Endothelial cell of umbilical vein (primary cell): Measurements from ENCODE around the gene CEP57L1. TPM values are rescaled to one million over a fixed set of nuclear protein-coding genes. Genes with fewer than 3 reads are reported as not detected.

Experiments
- BruUV-seq: library from RNA; stranded (reverse); fragments of 400-500 nt; replicated peaks from 2 replicates; lab custom pipeline; 2021; lab: Mats Ljungman, UMichigan
- CTCF ChIA-PET: fragments of 300-600, 350-600 bp; sonication (Branson Sonifier 250); formaldehyde crosslinking; loops from one replicate; lab custom pipeline; 2021; ENCODE audit warnings: antibody characterized with exemption, inconsistent platforms; lab: Charles Lee
- POLR2A ChIA-PET: fragments of 300-600, 350-600 bp; sonication (Branson Sonifier 250); formaldehyde crosslinking; loops from one replicate; lab custom pipeline; 2021; ENCODE audit warnings: antibody characterized with exemption, inconsistent platforms; lab: Charles Lee
- DNase-seq: peaks from one replicate; pipeline ENCODE4 v3.0.0-alpha.2; 2011; ENCODE audit warnings: low read depth, low spot score
- FAIRE-seq: peaks from 2 replicates; lab custom pipeline; 2011; peaks lifted over from hg19 to GRCh38; lab: Jason Lieb, UNC
- H2AFZ ChIP-seq: 2 replicates; pipeline ENCODE4 v1.6.0; 2012; ENCODE audit warnings: low read depth, low read length, control low read depth, inconsistent platforms
- H3K27ac ChIP-seq: 2 replicates; pipeline ENCODE4 v1.5.1; 2011; ENCODE audit warnings: low read depth, mild to moderate bottlenecking, control low read depth, low read length, moderate library complexity; ENCODE audit not compliant: insufficient read depth
- H3K27me3 ChIP-seq, 2 experiments: 2 replicates each; pipeline versions ENCODE4 v1.6.0 to v1.6.1; 2011; ENCODE audit warnings: low read length in 2 of 2, mixed read lengths in 1 of 2; ENCODE audit not compliant: control insufficient read depth in 2 of 2, insufficient read depth in 2 of 2
- H3K36me3 ChIP-seq, 2 experiments: 2 replicates in 1 of 2; 3 replicates in 1 of 2; pipeline ENCODE4 v1.5.1; 2011; ENCODE audit warnings: low read length in 2 of 2, mild to moderate bottlenecking in 1 of 2, moderate library complexity in 1 of 2; ENCODE audit not compliant: control insufficient read depth in 2 of 2, insufficient read depth in 2 of 2; ENCODE audit errors: extremely low read depth in 1 of 2
- H3K4me1 ChIP-seq: 3 replicates; pipeline ENCODE4 v1.5.1; 2011; ENCODE audit warnings: mild to moderate bottlenecking, low read length; ENCODE audit not compliant: control insufficient read depth, insufficient read depth; ENCODE audit errors: extremely low read depth
- H3K4me2 ChIP-seq: 2 replicates; pipeline ENCODE4 v1.6.1; 2011; ENCODE audit warnings: low read length, control low read depth, mixed read lengths; ENCODE audit not compliant: insufficient read depth
- H3K4me3 ChIP-seq, 3 experiments: fragments of 200-600 bp in 1 of 3; sonication (generic), shearing (Covaris generic) in 1 of 3; replicated peaks in 1 of 3; 2 replicates each; pipeline ENCODE4 v1.5.1; 2011 to 2016; ENCODE audit warnings: control low read depth in 3 of 3, low read length in 3 of 3, mild to moderate bottlenecking in 2 of 3, inconsistent platforms in 1 of 3, low read depth in 1 of 3, moderate library complexity in 1 of 3; ENCODE audit not compliant: insufficient read depth in 1 of 3
- H3K79me2 ChIP-seq: 2 replicates; pipeline ENCODE4 v1.6.0; 2012; ENCODE audit warnings: low read length, inconsistent platforms; ENCODE audit not compliant: control insufficient read depth, insufficient read depth
- H3K9ac ChIP-seq: replicated peaks from 2 replicates; pipeline ENCODE3; 2011; ENCODE audit warnings: low read length, control low read depth; ENCODE audit not compliant: insufficient read depth; ENCODE audit errors: extremely low read depth
- H3K9me1 ChIP-seq: replicated peaks from 3 replicates; pipeline ENCODE4 v1.6.0; 2011; ENCODE audit warnings: mild to moderate bottlenecking, low read length; ENCODE audit not compliant: control insufficient read depth, insufficient read depth; ENCODE audit errors: extremely low read depth
- H3K9me3 ChIP-seq: replicated peaks from 2 replicates; pipeline ENCODE4 v1.5.1; 2012; ENCODE audit warnings: low read length, inconsistent platforms; ENCODE audit not compliant: control insufficient read depth, insufficient read depth
- H4K20me1 ChIP-seq: replicated peaks from 2 replicates; pipeline ENCODE3; 2011; ENCODE audit warnings: mild to moderate bottlenecking, low read length; ENCODE audit not compliant: control insufficient read depth, insufficient read depth; ENCODE audit errors: extremely low read depth
- EZH2 ChIP-seq: IDR thresholded peaks from 2 replicates; pipeline ENCODE4 v1.6.1; 2012; ENCODE audit warnings: borderline replicate concordance, low read depth, mild to moderate bottlenecking, moderate library complexity, low read length, inconsistent platforms; ENCODE audit not compliant: severe bottlenecking
- FOS ChIP-seq: IDR thresholded peaks from 2 replicates; pipeline ENCODE4 v1.6.1; 2011; ENCODE audit warnings: mild to moderate bottlenecking, low read length, moderate library complexity, borderline replicate concordance; ENCODE audit not compliant: insufficient read depth
- GATA2 ChIP-seq: IDR thresholded peaks from 2 replicates; pipeline ENCODE4 v1.7.0; 2011; ENCODE audit warnings: low read depth, mild to moderate bottlenecking, moderate library complexity, mixed read lengths, low read length; ENCODE audit not compliant: insufficient read length, insufficient read depth
- JUN ChIP-seq: IDR thresholded peaks from 2 replicates; pipeline ENCODE4 v1.6.1; 2011; ENCODE audit warnings: borderline replicate concordance, low read depth; ENCODE audit not compliant: insufficient read length, insufficient read depth
- MYC ChIP-seq: IDR thresholded peaks from one replicate; pipeline ENCODE4 v1.6.1; 2011; ENCODE audit warnings: mild to moderate bottlenecking, low read depth, low read length
- POLR2A ChIP-seq: IDR thresholded peaks from 2 replicates; pipeline ENCODE4 v1.6.1; 2012; ENCODE audit warnings: low read depth, mild to moderate bottlenecking, control low read depth, low read length
- POLR2AphosphoS5 ChIP-seq: IDR thresholded peaks from 2 replicates; pipeline ENCODE4 v1.6.1; 2012; ENCODE audit warnings: low read depth, mild to moderate bottlenecking, control low read depth, low read length, moderate library complexity; ENCODE audit not compliant: insufficient read depth
- dilution Hi-C: fragments of 300-500 bp; cut with MboI; formaldehyde crosslinking; loops from one replicate; pipeline ENCODE4 v1.15.0; 2019; ENCODE audit warnings: low sequenced_read_pairs; ENCODE audit not compliant: extremely low pct_ligation_motif_present
- intact Hi-C: fragments of 100-400 bp; cut with micrococcal nuclease; formaldehyde crosslinking; loops from one replicate; pipeline ENCODE4 v1.10.0; 2022
- polyA plus RNA-seq, 4 experiments: library from polyadenylated mRNA; depleted of rRNA in 3 of 4; stranded (reverse) in 3 of 4; unstranded in 1 of 4; fragments of >200 nt; gene quantifications; 2 replicates each; pipeline versions ENCODE4 v1.2.1 to v1.2.3, GENCODE V29; 2011 to 2012; ENCODE audit warnings: missing spikeins in 1 of 4
- total RNA-seq: library from RNA; stranded (reverse); gene quantifications from 2 replicates; pipeline ENCODE4 v1.2.3, GENCODE V29; 2021
- TF ChIP-seq, protein P1 (sequence below): IDR thresholded peaks from 2 replicates; pipeline ENCODE4 v1.6.1; 2011; ENCODE audit not compliant: insufficient read depth, insufficient read length
- TF ChIP-seq, protein P2 (sequence below), 2 donors: IDR thresholded peaks; 1 replicate in 1 of 2; 2 replicates in 1 of 2; pipeline ENCODE4 v1.5.1; 2011; ENCODE audit warnings: low read length in 2 of 2, mild to moderate bottlenecking in 2 of 2, moderate library complexity in 2 of 2, control low read depth in 1 of 2, inconsistent platforms in 1 of 2, low read depth in 1 of 2; ENCODE audit not compliant: insufficient read depth in 1 of 2; ENCODE audit errors: extremely low read depth in 1 of 2

CEP57L1 gene
- total and polyA plus RNA-seq, 2 donors (not counting 3 experiments of a cell fraction or from before 2014, with no cell fraction given): 7.8 to 20.9 TPM

DNA sequence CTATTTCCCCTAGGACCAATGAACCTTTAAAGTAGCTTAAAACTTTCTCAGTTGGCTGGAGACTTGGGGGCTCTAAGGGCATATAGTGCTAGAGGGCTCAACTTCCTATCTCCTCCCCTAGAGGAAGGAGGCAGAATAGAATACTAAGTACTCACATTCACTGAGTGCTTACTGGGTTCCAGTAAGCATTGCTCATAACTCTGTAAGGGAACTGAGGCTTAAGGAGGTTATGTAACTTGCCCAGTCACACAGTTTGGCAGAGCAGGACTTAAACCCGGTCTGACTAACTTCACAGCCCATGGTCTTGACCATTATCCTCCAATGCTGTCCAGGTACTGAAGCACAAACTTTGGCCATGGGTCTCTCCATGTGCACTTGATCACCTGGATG, 13.1 kb upstream of the CEP57L1 start:
- H3K4me1 ChIP-seq: no peaks in the 10 kb centered on the region
- H3K9me1 ChIP-seq: no peaks in the 10 kb centered on the region
- H3K27ac ChIP-seq: no peak overlapping the region
- no TSS peak for BruUV-seq
- H3K4me3 ChIP-seq: no peak overlapping the region
- H3K4me2 ChIP-seq: no peak overlapping the region
- TF ChIP-seq, protein P1, sequence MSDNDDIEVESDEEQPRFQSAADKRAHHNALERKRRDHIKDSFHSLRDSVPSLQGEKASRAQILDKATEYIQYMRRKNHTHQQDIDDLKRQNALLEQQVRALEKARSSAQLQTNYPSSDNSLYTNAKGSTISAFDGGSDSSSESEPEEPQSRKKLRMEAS: no peak
- TF ChIP-seq MYC (no peak), EZH2 (no peak), GATA2 (no peak), POLR2A (no peak), FOS (no peak), JUN (no peak), POLR2AphosphoS5 (no peak)
- TF ChIP-seq, protein P2, sequence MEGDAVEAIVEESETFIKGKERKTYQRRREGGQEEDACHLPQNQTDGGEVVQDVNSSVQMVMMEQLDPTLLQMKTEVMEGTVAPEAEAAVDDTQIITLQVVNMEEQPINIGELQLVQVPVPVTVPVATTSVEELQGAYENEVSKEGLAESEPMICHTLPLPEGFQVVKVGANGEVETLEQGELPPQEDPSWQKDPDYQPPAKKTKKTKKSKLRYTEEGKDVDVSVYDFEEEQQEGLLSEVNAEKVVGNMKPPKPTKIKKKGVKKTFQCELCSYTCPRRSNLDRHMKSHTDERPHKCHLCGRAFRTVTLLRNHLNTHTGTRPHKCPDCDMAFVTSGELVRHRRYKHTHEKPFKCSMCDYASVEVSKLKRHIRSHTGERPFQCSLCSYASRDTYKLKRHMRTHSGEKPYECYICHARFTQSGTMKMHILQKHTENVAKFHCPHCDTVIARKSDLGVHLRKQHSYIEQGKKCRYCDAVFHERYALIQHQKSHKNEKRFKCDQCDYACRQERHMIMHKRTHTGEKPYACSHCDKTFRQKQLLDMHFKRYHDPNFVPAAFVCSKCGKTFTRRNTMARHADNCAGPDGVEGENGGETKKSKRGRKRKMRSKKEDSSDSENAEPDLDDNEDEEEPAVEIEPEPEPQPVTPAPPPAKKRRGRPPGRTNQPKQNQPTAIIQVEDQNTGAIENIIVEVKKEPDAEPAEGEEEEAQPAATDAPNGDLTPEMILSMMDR (IDR thresholded peaks at IDR 0.05; ENCODE audit: extremely low read depth in 1 of 2, insufficient read depth in 1 of 2, low read depth in 1 of 2, low read length in 2 of 2): no peak
- H4K20me1 ChIP-seq: no peaks in the 10 kb centered on the region
- dilution Hi-C loops (no loop called here), intact Hi-C loops (no loop called here)
- no peaks in the 10 kb centered on the region for H3K36me3 ChIP-seq
- FAIRE-seq (no peak), DNase-seq (no peak)
- no peaks in the 10 kb centered on the region for H3K9me3 ChIP-seq
- CTCF ChIA-PET: interaction anchor here (1.7 kb wide), 1 partner anchor 10 kb away, joined by 7 read pairs; no protein-coding TSS in a partner anchor
- H3K79me2 ChIP-seq: no peaks in the 10 kb centered on the region
- POLR2A ChIA-PET: no interaction called here
- H3K27me3 ChIP-seq: no peaks in the 10 kb centered on the region
- no peak overlapping the region for H2AFZ ChIP-seq
- no peak overlapping the region for H3K9ac ChIP-seq
